AG04449 (cell line): ENCODE results near the gene GTF3A.

Source experiments
- CTCF ChIA-PET: fragments of 350-600 bp; formaldehyde crosslinking; extraction: SDS; loops from one replicate; lab custom pipeline; 2021; ENCODE audit warnings: antibody characterized with exemption; lab: Yijun Ruan, JAX
- POLR2A ChIA-PET: fragments of 400-600, 350-600 bp; formaldehyde crosslinking; extraction: SDS; loops from one replicate; lab custom pipeline; 2020; ENCODE audit warnings: antibody characterized with exemption, inconsistent platforms; lab: Yijun Ruan, JAX
- DNase-seq: peaks from one replicate; pipeline ENCODE4 v3.0.0-alpha.2; 2010; ENCODE audit warnings: low read depth, low spot score
- H3K4me3 ChIP-seq: 2 replicates; pipeline ENCODE4 v1.5.1; 2011; ENCODE audit warnings: low read depth, mild to moderate bottlenecking, control low read depth, low read length
- TF ChIP-seq, protein P1 (sequence below): IDR thresholded peaks from one replicate; pipeline ENCODE4 v1.5.1; 2011; ENCODE audit warnings: mild to moderate bottlenecking, moderate library complexity, low read length, control low read depth, inconsistent platforms; ENCODE audit not compliant: insufficient read depth; ENCODE audit errors: missing control alignments

The GTF3A gene

DNA sequence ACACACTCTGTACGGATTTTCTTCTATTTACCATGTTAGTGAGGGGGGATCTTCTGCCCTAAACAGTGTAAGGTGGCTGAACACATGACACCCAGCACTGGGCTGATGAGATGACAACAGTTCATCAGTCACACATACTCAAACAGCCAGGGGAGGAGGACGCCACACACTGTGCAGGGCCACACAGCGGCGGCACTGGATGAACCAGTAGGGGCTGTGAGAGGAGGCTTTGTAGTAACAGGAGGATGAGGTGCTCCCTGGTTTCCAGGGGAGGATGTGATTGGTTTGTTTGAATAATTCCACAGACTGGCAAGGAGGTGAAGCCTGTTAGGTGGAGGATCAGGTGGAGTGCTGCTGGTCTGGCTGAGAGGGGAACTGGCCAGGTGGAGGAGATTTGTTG lies 16.3 kb upstream of the GTF3A start:
- H3K4me3 ChIP-seq = no peak overlapping the region
- ChIA-PET POLR2A (no interaction called here), CTCF (interaction anchor here (1.3 kb wide), 1 partner anchor 15 kb away, joined by 3 read pairs; no protein-coding TSS in a partner anchor)
- TF ChIP-seq, protein P1, sequence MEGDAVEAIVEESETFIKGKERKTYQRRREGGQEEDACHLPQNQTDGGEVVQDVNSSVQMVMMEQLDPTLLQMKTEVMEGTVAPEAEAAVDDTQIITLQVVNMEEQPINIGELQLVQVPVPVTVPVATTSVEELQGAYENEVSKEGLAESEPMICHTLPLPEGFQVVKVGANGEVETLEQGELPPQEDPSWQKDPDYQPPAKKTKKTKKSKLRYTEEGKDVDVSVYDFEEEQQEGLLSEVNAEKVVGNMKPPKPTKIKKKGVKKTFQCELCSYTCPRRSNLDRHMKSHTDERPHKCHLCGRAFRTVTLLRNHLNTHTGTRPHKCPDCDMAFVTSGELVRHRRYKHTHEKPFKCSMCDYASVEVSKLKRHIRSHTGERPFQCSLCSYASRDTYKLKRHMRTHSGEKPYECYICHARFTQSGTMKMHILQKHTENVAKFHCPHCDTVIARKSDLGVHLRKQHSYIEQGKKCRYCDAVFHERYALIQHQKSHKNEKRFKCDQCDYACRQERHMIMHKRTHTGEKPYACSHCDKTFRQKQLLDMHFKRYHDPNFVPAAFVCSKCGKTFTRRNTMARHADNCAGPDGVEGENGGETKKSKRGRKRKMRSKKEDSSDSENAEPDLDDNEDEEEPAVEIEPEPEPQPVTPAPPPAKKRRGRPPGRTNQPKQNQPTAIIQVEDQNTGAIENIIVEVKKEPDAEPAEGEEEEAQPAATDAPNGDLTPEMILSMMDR = no peak
- no peak for DNase-seq

DNA sequence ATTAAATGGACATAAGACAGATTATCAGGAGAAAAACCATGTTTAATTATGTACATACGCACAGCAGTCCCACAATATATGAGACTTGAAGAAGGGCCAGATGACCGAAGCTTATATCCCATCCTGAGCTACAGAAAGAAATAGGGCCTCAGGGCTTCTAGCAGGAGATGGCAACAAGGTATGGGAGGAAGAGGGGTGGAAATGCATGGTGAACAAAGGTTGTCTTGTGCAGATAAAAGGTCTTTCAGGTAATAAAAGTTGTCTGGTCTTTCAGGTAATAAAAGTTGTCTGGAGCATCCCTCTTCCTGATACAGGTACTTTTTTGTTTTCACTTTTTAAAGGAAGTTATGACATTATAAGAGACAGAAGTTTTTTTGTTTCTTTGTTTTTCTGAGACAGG lies 15.4 kb upstream of the GTF3A start:
- DNase-seq = no peak
- H3K4me3 ChIP-seq = no peak overlapping the region
- POLR2A ChIA-PET = no interaction called here
- CTCF ChIA-PET = interaction anchor here (0.7 to 1.4 kb wide), 4 partner anchors 10 to 17 kb away, joined by 3 read pairs; no protein-coding TSS in a partner anchor
- TF ChIP-seq, protein P1 = no peak

DNA sequence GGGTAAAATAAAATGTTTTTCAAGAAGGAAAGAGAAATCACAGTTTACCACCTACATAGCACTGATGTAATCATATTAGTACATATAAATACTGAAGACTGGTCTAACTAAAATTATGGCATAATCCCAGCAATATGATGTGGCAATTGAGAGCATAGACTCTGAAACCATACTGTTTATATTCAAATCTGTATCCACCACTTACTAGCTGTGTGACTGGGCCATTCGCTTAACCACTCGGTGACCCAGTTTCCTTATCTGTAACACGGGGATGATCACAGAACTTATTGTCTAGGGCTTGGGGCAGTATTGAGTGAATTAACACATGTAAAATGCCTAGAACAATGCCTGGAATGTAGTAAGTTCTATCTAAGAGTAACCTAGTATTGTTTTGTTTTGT lies 13.1 kb upstream of the GTF3A start:
- CTCF ChIA-PET = interaction anchor here (1.0 to 3.2 kb wide), 3 partner anchors 7 to 419 kb away, joined by 3 to 13 read pairs (median 4); no protein-coding TSS in a partner anchor
- POLR2A ChIA-PET = no interaction called here
- TF ChIP-seq, protein P1 = no peak
- DNase-seq = no peak
- H3K4me3 ChIP-seq = no peak overlapping the region

DNA sequence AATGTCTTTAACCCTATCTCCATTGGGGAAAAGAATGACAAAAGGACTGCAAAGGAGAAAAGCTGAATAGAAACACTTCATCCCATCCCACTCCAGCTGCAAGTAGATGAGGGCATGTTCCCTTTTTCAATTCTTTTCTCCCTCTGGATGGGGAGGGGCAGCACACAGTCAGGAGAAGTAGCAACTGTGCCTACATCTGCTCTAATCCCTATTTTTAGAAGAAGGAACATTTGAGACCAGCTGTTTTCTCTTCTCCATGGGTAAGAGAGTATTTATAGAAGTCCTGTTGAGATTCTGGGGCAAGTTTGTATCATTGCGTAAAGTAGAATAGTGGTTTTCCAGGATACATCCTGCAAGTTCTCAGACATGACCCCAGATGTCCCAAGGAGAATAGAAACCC lies 9.3 kb upstream of the GTF3A start:
- CTCF ChIA-PET = interaction anchor here (1.2 to 1.4 kb wide), 2 partner anchors 30 to 430 kb away, joined by 3 to 4 read pairs; no protein-coding TSS in a partner anchor
- POLR2A ChIA-PET = no interaction called here
- TF ChIP-seq, protein P1 = no peak
- DNase-seq = no peak
- H3K4me3 ChIP-seq = no peak overlapping the region

DNA sequence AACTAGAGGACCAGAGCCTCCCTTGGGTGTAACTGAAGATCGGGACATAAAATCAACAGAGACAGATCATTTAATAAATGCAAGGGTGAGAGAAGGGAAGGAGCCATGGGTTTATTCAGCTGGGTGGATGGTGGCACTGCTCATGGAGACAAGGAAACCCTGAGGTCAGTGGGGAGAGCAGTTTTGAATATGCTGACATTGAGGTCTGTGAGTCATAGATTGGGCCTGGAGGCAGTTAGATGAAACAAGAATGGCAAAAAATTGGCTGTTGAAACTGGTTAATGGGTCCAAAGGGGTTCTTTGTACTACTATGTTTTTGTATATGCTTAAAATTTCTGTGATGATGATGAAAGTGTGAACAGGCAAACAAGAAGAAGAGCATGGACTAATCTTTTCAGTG lies 5.1 kb upstream of the GTF3A start:
- CTCF ChIA-PET = interaction anchor here (1.0 to 1.1 kb wide), 2 partner anchors 10 to 565 kb away, joined by 3 read pairs; no protein-coding TSS in a partner anchor
- POLR2A ChIA-PET = no interaction called here

DNA sequence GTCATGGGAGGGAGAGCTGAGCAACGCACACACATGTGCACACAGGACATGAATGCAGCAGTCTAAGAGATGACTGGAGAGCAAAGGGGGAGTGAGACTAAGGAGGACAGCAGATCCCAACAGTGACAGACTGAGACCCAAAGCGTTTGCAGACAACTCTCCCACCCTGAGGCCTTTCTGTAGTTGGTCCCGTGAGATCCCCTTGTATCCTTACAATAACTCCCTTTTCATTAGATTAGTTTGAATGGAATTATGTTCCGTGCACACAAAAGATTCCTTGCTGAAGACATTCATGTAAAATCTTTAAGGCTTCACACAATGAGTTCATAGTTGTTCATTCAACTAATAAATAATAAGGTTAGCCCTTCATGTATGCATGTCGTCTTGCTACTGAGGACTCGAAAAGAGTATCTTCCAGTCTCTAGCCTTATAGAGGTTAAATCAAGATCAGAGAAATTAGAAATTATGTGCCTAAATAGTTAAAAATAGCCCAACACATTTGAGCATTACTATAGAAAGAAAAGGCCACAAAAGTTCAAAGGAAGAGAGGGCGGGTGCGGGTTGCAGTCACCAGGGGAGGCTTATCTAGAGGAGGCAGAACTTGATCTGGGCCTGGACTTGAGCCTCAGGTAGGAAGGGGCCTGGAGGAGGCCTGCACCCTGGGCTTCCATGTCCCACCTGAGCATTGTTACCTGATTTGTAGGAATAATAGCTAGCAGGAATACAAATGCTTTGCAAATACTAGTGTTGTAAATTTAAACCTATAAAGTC lies 3.1 kb upstream of the GTF3A start:
- no peak overlapping the region for H3K4me3 ChIP-seq
- no peak for DNase-seq
- POLR2A ChIA-PET = no interaction called here
- TF ChIP-seq, protein P1 = no peak
- CTCF ChIA-PET = interaction anchor here (1.1 to 1.2 kb wide), 2 partner anchors 12 to 16 kb away, joined by 3 to 5 read pairs; no protein-coding TSS in a partner anchor

More for the DNA sequence above, 5.1 kb upstream of the GTF3A start:
- DNase-seq = no peak
- TF ChIP-seq, protein P1 = no peak
- no peak overlapping the region for H3K4me3 ChIP-seq
